Sciatic nerve (tissue), 2 donors: ENCODE results near the gene AKR1B1. TPM values are rescaled to one million over a fixed set of nuclear protein-coding genes. Genes with fewer than 3 reads are reported as not detected.

Experiments
- ATAC-seq: fragments of 200-7000 bp; cut with Tn5 transposase; one replicate; pipeline ENCODE4 v1.9.1; 2020; ENCODE audit warnings: mild to moderate bottlenecking, moderate library complexity
- DNase-seq: peaks from one replicate; pipeline ENCODE4 v3.0.0-alpha.2; 2020; ENCODE audit warnings: low spot score
- intact Hi-C: fragments of 100-400 bp; cut with DNase I; formaldehyde crosslinking; loops from one replicate; pipeline ENCODE4 v1.14.2; 2022
- total RNA-seq: library from RNA; stranded (reverse); fragmentation: NEBNext Ultra II Directional; extraction: Animal tissue kit (Norgen Biotek cat#: 25700); gene quantifications from one replicate; pipeline ENCODE4 v1.2.1, GENCODE V29; 2021
- donor health status: DM: no; HTN: no; CAD: no.
- donor health status: DM: no; HTN: no; CAD: no.

AKR1B1 gene
- total RNA-seq, 1 donor from 2014 or later, result 273 TPM

DNA sequence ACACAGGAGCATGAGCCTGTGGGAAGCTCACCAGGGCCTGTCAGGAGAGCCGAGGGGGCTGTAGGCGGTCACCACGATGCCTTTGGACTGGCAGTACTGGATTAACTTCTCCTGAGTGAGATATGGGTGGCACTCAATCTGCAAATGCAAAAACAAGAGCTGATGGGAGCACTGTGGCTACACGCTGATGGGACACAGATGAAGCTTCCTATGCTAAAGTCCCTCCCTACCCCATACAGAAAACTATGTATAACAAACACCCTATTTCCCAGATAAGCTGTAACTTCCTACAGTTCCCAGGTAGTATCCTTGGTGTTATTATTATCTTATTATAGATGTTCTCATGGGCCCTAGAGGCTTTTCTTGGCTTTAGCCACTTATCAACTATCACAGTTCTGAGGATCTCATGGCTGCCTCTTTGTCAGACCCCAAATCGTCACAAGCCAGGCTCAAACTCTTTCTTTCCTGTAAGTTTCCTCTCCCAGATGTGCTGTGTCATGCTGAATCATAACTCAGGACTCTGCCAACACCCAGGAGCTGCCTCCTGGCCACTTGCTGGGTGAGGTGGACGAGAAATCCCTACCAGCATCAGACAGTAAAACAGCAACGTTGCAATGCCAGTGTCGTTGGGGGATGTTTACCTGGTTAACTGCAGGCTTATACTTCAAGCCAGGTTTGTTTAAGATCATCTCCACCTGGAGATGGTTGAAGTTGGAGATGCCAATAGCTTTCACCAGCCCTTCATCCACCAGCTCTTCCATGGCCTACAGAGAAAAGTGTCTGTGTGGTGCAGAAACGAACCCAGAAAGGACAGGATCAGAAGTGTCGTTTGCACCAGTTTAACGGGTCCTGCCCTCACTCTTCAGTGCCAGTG lies 10.3 kb downstream of the AKR1B1 start:
- intact Hi-C loops, result no loop called here

GRCh38 chr7:134447383-134447782 lies 11.5 kb downstream of the AKR1B1 start:
- intact Hi-C loops, result no loop called here
- DNase-seq (no peak), ATAC-seq (no peak)

More for the DNA sequence above, 10.3 kb downstream of the AKR1B1 start:
- no peak for DNase-seq
- no peak for ATAC-seq

DNA sequence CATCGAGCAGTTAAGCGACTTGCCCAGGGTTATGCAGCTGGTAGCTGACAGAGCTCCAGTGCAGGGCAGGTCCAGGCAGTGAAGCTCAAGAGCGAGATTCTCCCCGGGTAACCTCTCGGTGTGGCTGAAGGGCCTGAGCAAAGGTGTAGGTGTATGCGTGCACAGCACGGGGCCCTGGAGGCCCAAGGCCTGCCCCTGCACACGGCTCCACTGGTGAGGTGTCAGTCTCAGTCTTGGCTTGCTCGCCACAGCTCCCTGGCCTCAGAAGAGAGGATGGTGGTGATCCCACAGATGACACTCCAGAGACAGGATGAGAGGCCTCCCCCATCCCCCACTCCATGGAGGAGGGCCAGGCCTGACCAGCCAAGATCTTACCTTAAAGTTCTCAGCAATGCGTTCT lies 12.0 kb downstream of the AKR1B1 start:
- ATAC-seq, result no peak
- DNase-seq, result no peak
- intact Hi-C loops, result no loop called here

GRCh38 chr7:134446446-134446845 lies 12.5 kb downstream of the AKR1B1 start:
- no peak for DNase-seq
- intact Hi-C loops, result no loop called here
- no peak for ATAC-seq

DNA sequence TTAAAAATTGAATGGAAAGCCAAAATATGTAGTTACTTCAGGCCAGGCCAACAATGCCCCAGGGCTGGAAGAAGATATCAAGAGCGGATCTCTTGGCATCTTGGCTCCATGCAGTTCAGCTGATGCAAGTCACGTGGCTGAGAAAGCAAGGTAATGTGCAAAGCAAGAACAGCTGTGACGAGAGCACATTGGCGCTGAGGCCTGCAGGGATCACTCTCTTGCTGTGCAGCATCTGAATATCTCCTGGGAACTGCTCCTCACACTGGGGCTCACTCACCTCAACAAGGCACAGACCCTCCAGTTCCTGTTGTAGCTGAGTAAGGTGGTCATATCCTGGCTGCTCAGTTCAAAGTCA lies 14.0 kb downstream of the AKR1B1 start:
- intact Hi-C loops, result loop anchor here (5.0 kb wide), 1 partner anchor 67 kb away; no protein-coding TSS in a partner anchor
- DNase-seq (no peak), ATAC-seq (no peak)

GRCh38 chr7:134444198-134444960 lies 14.5 kb downstream of the AKR1B1 start:
- peak; percentile 69 for ATAC-seq
- no peak for DNase-seq
- intact Hi-C loops, result loop anchor here (5.0 kb wide), 1 partner anchor 68 kb away; no protein-coding TSS in a partner anchor

- intact Hi-C loops, result loop anchor here (5.0 kb wide), 1 partner anchor 69 kb away; no protein-coding TSS in a partner anchor
These were observed 15.4 kb downstream of the AKR1B1 start for GRCh38 chr7:134443396-134444070.

DNA sequence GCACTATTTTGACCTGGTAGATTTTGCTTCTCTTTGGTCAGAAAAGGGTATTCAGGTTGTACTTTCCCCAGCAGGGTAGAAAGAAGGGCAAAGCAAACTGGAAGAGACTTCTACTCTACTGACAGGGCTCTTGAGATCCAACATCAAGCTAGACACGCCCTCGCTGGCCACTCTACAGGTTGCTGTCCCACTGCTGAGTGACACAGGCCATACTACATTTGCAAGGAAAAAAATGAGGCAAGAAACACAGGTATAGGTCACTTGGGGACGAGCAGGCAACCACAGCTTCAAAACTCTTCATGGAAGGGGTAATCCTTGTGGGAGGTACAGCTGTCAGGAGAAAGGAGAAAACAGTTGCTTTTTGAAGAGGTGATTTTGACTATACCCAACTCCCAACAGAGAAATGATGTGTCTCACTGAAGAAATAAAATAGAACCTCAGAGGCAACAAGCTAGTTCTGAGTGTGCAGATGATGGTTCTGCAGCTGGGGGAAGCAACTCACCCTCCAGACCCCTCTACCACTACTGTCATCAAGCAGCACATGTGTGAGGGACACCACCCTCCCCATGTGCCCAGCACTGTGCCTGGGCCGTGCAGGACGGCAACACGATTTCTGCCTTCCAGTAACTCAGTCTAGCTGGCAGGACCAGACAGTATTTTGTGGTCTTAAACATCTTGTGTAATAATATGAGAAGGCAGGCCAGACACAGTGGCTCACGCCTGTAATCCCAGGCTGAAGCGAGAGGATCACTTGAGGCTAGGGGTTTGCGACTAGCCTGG lies 16.3 kb downstream of the AKR1B1 start:
- intact Hi-C loops, result loop anchor here (5.0 kb wide), 1 partner anchor 70 kb away; no protein-coding TSS in a partner anchor
- DNase-seq (no peak), ATAC-seq (no peak)

More at GRCh38 chr7:134443396-134444070, 15.4 kb downstream of the AKR1B1 start:
- DNase-seq (no peak), ATAC-seq (peak; percentile 17)

DNA sequence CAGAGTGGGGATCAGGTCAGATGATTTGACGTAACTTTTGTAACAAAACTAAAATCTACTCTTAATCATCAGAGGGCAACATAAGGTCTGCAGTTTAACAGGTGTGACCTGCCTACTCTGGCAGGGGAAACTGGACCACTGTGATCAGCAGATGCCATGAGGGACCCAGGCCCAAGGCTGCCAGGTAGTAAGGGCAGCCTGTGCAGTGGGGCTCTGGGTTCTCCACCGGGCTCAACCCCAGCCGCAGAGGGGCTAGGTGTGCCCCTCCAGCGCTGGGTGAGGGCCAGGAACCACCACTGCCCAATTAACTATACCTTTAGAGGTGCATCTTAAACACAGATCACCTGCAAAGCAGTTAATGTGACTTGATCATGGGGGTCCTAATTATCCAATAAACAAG lies 17.6 kb downstream of the AKR1B1 start:
- ATAC-seq (no peak), DNase-seq (no peak)
- intact Hi-C loops, result loop anchor here (5.0 kb wide), 1 partner anchor 71 kb away; no protein-coding TSS in a partner anchor

DNA sequence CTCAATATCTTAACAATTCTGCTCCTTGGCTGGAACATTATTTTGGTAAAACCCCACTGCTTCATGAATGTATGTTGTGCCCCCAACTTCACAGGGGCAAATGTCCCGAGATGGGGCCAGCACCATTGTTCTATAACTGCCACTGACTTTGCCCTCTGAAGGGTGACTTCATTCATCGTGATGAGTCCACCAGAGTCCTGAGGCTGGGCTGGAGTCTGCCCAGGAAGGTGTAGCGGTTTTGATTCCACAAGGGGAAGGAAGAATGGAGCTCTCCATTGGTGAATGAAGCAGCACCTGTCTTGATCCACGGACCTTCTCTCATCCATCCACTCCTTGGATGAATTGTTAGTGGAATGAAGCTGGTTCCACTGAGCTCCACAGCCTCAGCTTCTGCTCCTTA lies 18.4 kb downstream of the AKR1B1 start:
- no peak for DNase-seq
- intact Hi-C loops, result loop anchor here (5.0 kb wide), 1 partner anchor 72 kb away; no protein-coding TSS in a partner anchor

DNA sequence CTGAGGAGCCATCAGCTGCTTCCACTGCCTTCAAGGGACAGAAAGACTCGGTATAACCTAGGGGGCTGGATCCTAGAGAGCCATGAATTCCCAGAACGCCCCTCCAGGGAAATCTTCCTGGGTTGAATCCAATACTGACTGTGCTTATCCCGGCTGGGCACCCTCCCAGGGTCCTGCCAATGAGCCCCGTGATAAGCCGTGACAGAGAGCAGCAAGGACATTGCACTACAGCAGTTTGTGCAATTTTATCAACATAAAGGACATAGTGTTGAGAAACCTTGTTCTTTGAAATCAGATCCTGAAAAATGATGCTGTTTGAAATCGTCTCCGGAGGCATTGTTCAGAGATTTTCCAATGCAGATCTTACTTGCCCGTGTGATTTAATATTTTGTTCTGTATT lies 18.8 kb downstream of the AKR1B1 start:
- intact Hi-C loops, result loop anchor here (5.0 kb wide), 1 partner anchor 72 kb away; no protein-coding TSS in a partner anchor
- ATAC-seq (no peak), DNase-seq (no peak)

More for the DNA sequence above, 18.4 kb downstream of the AKR1B1 start:
- no peak for ATAC-seq

DNA sequence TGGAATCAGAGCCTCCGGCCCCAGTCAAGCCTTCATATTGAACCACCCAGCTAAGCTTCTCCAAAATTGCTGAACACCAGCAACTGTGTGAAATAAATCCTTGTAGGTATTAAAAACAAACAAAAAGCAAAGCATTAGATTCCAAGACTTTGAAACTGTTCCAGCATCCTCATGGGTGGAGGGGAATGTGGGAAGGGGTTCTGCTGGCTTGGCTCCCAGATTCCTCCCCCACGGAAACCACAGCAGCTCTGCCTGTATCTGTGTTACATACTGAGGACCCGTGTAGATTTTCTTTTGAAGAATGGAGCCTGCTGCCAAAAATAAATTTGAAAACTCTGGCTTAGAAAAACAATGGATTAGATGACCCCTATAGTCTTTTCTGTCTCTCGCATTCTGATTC lies 20.0 kb downstream of the AKR1B1 start:
- ATAC-seq, result no peak
- no peak for DNase-seq
- intact Hi-C loops, result loop anchor here (10.0 kb wide), 1 partner anchor 176 kb away; no protein-coding TSS in a partner anchor

DNA sequence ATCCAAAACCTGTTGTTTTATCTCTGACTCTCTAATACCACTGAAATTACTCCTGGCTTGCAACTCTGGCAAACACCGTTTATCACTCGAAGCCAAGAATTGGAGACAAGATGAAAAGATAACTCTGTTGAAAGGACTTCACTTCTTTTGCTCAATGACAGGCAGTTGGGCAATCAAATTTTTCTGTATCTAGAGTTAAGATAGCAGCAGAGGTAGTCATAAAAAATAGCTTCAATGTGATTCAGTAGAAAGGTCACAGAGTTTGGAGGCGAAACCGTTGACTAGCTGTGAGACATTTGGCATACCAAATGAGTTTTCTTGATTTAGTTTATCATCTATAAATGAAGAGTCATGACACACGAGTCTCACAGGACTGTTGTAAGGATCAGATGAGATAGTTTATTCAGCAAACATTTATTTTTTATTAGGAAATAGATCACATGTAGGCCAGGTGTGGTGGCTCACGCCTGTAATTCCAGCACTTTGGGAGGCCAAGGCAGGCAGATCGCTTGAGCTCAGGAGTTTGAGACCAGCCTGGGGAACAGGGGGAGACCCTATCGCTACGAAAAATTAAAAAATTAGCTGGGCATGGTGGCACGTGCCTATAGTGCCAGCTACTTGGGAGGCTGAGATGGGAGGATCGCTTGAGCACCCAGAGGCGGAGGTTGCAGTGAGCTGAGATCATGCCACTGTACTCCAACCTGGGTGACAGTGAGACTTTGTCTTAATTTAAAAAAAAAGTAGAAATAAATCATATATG lies 23.6 kb downstream of the AKR1B1 start:
- DNase-seq (no peak), ATAC-seq (no peak)
- intact Hi-C loops, result loop anchor here (10.0 kb wide), 1 partner anchor 179 kb away; no protein-coding TSS in a partner anchor

GRCh38 chr7:134434701-134435100 lies 24.2 kb downstream of the AKR1B1 start:
- intact Hi-C loops, result loop anchor here (10.0 kb wide), 1 partner anchor 180 kb away; no protein-coding TSS in a partner anchor
- ATAC-seq (no peak), DNase-seq (no peak)

DNA sequence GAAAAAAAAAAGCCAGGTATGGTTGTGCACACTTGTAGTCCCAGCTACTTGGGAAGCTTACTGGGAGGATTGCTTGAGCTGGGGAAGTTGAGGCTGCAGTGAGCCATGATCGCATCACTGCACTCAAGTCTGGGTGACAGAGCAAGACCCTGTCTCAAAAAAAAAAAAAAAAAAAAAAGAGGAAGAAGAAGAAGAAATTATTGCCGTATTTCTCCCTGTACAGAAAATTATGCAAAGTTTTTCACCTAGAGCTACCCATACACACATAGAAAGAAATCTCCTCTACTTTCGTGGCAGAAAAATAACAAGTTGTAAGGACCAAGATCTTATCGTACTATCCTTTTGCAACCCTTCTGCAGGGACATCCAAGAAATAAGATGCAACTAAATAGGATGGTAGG lies 25.5 kb downstream of the AKR1B1 start:
- ATAC-seq (no peak), DNase-seq (no peak)
- intact Hi-C loops, result loop anchor here (10.0 kb wide), 1 partner anchor 181 kb away; no protein-coding TSS in a partner anchor

GRCh38 chr7:134432296-134433152 lies 26.4 kb downstream of the AKR1B1 start:
- ATAC-seq (peak; percentile 98), DNase-seq (peak; percentile 91)
- intact Hi-C loops, result loop anchor here (10.0 kb wide), 1 partner anchor 182 kb away; no protein-coding TSS in a partner anchor
